Adrenal gland (tissue), 12 donors: ENCODE results near the gene RBBP7. TPM values are rescaled to one million over a fixed set of nuclear protein-coding genes. Genes with fewer than 3 reads are reported as not detected.
"Not testable (repeated sequence)": the region's sequence is repeated elsewhere in the genome, so short reads cannot be mapped to it uniquely, and the experiment has no call there.

Experiments used
- DNase-seq, 7 donors: peaks; one replicate each; pipeline ENCODE4 v3.0.0-alpha.2; 2019 to 2020
- H3K27ac ChIP-seq, 5 donors: fragments of 200-600 bp; sonication (generic) in 4 of 5; 1 replicate in 3 of 5; 2 replicates in 2 of 5; pipeline versions ENCODE4 v1.5.1 to v1.8.0; 2016 to 2020; ENCODE audit warnings: mild to moderate bottlenecking in 1 of 5
- H3K27me3 ChIP-seq: fragments of 200-600 bp; 2 replicates; pipeline ENCODE4 v1.8.0; 2021
- H3K36me3 ChIP-seq, 2 donors: fragments of 200-600 bp; replicated peaks in 1 of 2; 1 replicate in 1 of 2; 2 replicates in 1 of 2; pipeline versions ENCODE4 v1.5.1 to v1.8.0; 2018 to 2022
- H3K4me1 ChIP-seq, 2 donors: fragments of 200-600 bp; replicated peaks in 1 of 2; 1 replicate in 1 of 2; 2 replicates in 1 of 2; pipeline versions ENCODE4 v1.5.1 to v1.8.0; 2018 to 2021
- H3K4me3 ChIP-seq, 4 donors: fragments of 200-600 bp; sonication (generic) in 3 of 4; one replicate each; pipeline ENCODE4 v1.5.1; 2016 to 2018
- H3K9me3 ChIP-seq, 3 donors: fragments of 200-600 bp; sonication (generic) in 1 of 3; replicated peaks in 1 of 3; 1 replicate in 2 of 3; 2 replicates in 1 of 3; pipeline versions ENCODE4 v1.5.1 to v1.8.0; 2016 to 2021
- POLR2A ChIP-seq, 2 donors: fragments of 450-650 bp; IDR thresholded peaks; one replicate each; pipeline ENCODE4 v1.6.1; 2017; ENCODE audit warnings: antibody characterized with exemption in 2 of 2, mild to moderate bottlenecking in 2 of 2, moderate library complexity in 1 of 2
- WGBS, 4 donors: extraction: QIAGEN DNeasy Blood & Tissue Kit in 2 of 4; methylation state at CpG; one replicate each; pipeline versions ENCODE4 v1.1.5 to v1.1.7; 2013 to 2017; 5-methylcytosine and 5-hydroxymethylcytosine counted together
- intact Hi-C, 2 donors: fragments of 100-400 bp; cut with DNase I; formaldehyde crosslinking; loops; one replicate each; pipeline versions ENCODE4 v1.14.1 to v1.15.0; 2022 to 2023
- polyA plus RNA-seq, 3 donors: library from polyadenylated mRNA; stranded (reverse); fragments of 200-250 nt in 2 of 3; fragments of 350-450 nt in 1 of 3; fragmentation: Illumina TruSeq in 1 of 3; extraction: RNeasy Lipid Tissue Mini Kit (QIAGEN cat#74804) in 1 of 3; gene quantifications; one replicate each; pipeline ENCODE4 v1.2.3, GENCODE V29; 2013 to 2014
- total RNA-seq, 9 donors: library from RNA; depleted of rRNA in 4 of 9; stranded (reverse); fragments of >200 nt in 4 of 9; fragments of 120-200 nt in 1 of 9; fragmentation: NEBNext Ultra II Directional in 1 of 9; extraction: Animal tissue kit (Norgen Biotek cat#: 25700) in 1 of 9; gene quantifications; one replicate each; pipeline versions ENCODE4 v1.1.0 to v1.2.4, GENCODE V29; 2013 to 2023
- TF ChIP-seq, protein P1 (sequence below), 6 experiments: fragments of 450-650 bp in 4 of 6; fragments of 200-600 bp in 2 of 6; sonication (generic) in 1 of 6; IDR thresholded peaks; 1 replicate in 5 of 6; 2 replicates in 1 of 6; pipeline versions ENCODE4 v1.5.1 to v1.8.0; 2016 to 2021; ENCODE audit warnings: antibody characterized with exemption in 6 of 6, mild to moderate bottlenecking in 2 of 6, moderate library complexity in 1 of 6
- donor health status: healthy with polysubstance abuse.
- donor health status: Bipolar disorder and iron deficiency.
- donor health status: DM: yes; HTN: yes; CAD: no.
- donor health status: DM: no; HTN: no; CAD: no.
- donor health status: DM: no; HTN: no; CAD: no.
- donor health status: DM: yes; HTN: yes; CAD: no.

The RBBP7 gene
- total and polyA plus RNA-seq, 12 donors = 175 to 1,639 (median 303) TPM

DNA sequence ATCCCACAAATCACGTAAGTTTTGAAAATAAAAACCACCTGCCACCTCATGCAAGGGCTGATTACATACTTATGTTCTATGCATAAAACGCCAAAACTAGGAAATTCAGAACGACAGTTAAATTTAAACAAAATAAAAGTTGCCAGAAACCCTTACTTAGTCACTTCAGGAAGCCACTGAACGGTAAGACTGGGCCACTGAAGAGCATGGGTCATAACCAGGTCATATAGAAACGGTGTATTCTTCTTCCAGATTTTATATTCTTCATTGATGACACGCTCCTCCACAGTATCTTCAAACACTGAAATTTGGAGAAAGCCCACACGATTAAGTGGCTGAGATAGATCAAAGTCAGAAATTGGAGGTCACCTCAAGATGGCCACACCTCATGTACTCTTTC, 1.2 kb downstream of the RBBP7 start:
- no peaks in the 10 kb centered on the region for H3K9me3 ChIP-seq
- TF ChIP-seq POLR2A (IDR thresholded peaks at IDR 0.05) = no peak
- TF ChIP-seq, protein P1, sequence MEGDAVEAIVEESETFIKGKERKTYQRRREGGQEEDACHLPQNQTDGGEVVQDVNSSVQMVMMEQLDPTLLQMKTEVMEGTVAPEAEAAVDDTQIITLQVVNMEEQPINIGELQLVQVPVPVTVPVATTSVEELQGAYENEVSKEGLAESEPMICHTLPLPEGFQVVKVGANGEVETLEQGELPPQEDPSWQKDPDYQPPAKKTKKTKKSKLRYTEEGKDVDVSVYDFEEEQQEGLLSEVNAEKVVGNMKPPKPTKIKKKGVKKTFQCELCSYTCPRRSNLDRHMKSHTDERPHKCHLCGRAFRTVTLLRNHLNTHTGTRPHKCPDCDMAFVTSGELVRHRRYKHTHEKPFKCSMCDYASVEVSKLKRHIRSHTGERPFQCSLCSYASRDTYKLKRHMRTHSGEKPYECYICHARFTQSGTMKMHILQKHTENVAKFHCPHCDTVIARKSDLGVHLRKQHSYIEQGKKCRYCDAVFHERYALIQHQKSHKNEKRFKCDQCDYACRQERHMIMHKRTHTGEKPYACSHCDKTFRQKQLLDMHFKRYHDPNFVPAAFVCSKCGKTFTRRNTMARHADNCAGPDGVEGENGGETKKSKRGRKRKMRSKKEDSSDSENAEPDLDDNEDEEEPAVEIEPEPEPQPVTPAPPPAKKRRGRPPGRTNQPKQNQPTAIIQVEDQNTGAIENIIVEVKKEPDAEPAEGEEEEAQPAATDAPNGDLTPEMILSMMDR (IDR thresholded peaks at IDR 0.05) = no peak
- intact Hi-C loops = no loop called here
- no peaks in the 10 kb centered on the region for H3K36me3 ChIP-seq
- H3K27ac ChIP-seq = peak overlapping the region in 4 of 5 donors; percentile 48 to 94 (median 86)
- peaks cover 10 to 37% of the 10 kb centered on the region in 2 donors for H3K4me1 ChIP-seq
- WGBS, 4 donors = 5 to 40% (median 17%) methylated on average over 7 of the region's 7 CpGs
- DNase-seq = no peak
- H3K27me3 ChIP-seq = peaks cover 1% of the 10 kb centered on the region
- H3K4me3 ChIP-seq = peak overlapping the region in 2 of 4 donors; percentile 12 to 65

DNA sequence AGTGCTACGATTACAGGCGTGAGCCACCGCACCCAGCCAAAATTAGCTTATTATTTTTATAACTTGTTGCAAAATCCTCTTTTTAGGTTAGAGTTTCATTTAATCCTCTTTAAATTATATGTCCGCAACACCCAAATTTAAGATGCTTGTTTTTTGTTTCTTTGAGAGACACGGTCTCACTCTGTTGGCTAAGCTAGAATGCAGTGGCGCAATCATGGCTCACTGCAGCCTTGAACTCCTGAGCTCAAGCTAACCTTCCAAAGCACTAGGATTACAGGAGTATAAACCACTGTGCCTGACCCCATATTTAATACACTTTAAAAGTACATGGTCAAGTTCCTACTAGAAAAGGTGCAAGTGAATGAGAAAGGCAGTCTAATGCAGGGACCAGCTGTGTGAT, 2.2 kb downstream of the RBBP7 start:
- H3K36me3 ChIP-seq = peaks cover 0 to 7% of the 10 kb centered on the region in 2 donors
- H3K4me1 ChIP-seq = peaks cover 10 to 37% of the 10 kb centered on the region in 2 donors
- peak in 6 of 7 donors; percentile 45 to 70 (median 52) for DNase-seq
- peak overlapping the region in 1 of 4 donors; percentile 65 for H3K4me3 ChIP-seq
- no peaks in the 10 kb centered on the region for H3K27me3 ChIP-seq
- WGBS, 4 donors = 49 to 64% (median 53%) methylated on average over 6 of the region's 6 CpGs
- TF ChIP-seq, protein P1 (IDR thresholded peaks at IDR 0.05) = no peak
- no peak for TF ChIP-seq POLR2A (IDR thresholded peaks at IDR 0.05)
- no peaks in the 10 kb centered on the region for H3K9me3 ChIP-seq
- H3K27ac ChIP-seq = peak overlapping the region in 3 of 5 donors; percentile 21 to 90 (median 36)
- intact Hi-C loops = no loop called here

DNA sequence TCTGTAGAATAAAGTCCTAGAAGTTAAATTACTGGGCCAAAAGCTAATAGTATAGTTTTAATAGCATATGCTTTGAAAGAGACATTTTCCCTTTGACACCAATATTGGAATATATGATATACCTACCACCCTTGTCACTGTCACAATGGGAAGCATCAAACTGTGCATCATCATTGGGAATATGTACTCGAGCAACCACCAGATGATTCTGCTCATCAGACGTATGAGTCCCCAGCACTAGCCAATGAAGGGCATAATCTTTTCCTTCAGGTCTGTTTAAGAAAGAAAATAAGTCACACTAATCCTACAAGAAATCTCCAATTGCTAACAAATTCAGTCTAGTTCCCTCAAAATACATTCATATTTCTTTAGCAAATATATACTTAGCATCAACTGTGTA, 7.3 kb downstream of the RBBP7 start:
- H3K4me3 ChIP-seq = no peak overlapping the region
- H3K27me3 ChIP-seq = no peaks in the 10 kb centered on the region
- intact Hi-C loops = no loop called here
- WGBS, 4 donors = 68 to 87% (median 79%) methylated on average over 2 of the region's 2 CpGs
- H3K36me3 ChIP-seq = peaks cover 0 to 23% of the 10 kb centered on the region in 2 donors
- TF ChIP-seq, protein P1 (IDR thresholded peaks at IDR 0.05) = no peak
- no peak for TF ChIP-seq POLR2A (IDR thresholded peaks at IDR 0.05)
- DNase-seq = no peak
- peaks cover 4 to 13% of the 10 kb centered on the region in 2 donors for H3K4me1 ChIP-seq
- H3K9me3 ChIP-seq = no peaks in the 10 kb centered on the region
- H3K27ac ChIP-seq = no peak overlapping the region

DNA sequence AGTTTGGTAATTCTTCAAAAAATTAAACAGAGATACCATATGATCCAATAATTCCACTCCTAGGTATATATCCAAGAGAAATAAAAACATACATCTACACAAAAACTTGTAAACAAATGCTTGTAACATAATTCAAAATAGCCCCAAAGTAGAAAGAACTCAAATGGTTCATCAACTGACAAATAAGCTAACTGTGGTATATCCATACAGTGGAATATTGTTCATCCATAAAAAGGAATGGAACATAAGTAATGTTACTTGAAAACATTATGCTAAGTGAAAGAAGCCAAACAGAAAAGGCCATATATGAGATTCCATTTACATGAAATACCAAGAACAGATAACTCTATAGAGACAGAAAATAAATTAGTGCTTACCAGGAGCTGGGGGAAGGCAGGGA, 13.4 kb downstream of the RBBP7 start:
- H3K4me3 ChIP-seq = no peak overlapping the region
- H3K9me3 ChIP-seq = no peaks in the 10 kb centered on the region
- peaks cover 0 to 37% of the 10 kb centered on the region in 2 donors for H3K36me3 ChIP-seq
- DNase-seq = no peak
- H3K27ac ChIP-seq = no peak overlapping the region
- TF ChIP-seq POLR2A (IDR thresholded peaks at IDR 0.05) = no peak
- TF ChIP-seq, protein P1 (IDR thresholded peaks at IDR 0.05) = no peak
- H3K4me1 ChIP-seq = peaks cover 0 to 6% of the 10 kb centered on the region in 2 donors
- intact Hi-C loops = no loop called here
- no peaks in the 10 kb centered on the region for H3K27me3 ChIP-seq

DNA sequence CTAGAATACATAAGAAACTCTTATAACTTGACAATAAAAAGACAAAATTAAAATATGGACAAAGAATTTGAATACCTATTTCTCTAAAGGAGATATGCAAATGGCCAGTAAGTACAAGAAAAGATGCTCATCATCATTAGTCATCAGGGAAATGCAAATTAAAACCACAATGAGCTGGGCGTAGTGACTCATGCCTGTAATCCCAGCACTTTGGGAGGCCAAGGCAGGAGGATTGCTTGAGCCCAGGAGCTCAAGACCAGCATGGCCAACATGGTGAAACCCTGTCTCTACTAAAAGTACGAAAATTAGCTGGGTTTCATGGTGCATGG, 14.1 kb downstream of the RBBP7 start:
- DNase-seq, intact Hi-C loops, H3K9me3 ChIP-seq, H3K27me3 ChIP-seq, H3K4me1 ChIP-seq, H3K4me3 ChIP-seq: not testable (repeated sequence)
- H3K36me3 ChIP-seq = peaks cover 0 to 33% of the 10 kb centered on the region in 2 donors
- WGBS, 4 donors = 65 to 79% (median 75%) methylated on average over 2 of the region's 2 CpGs
- H3K27ac ChIP-seq = peak overlapping the region in 1 of 5 donors; percentile 7
